Islet precursor cell (in vitro differentiated cells): ENCODE results near the gene S100A4.
"Not testable (repeated sequence)": the region's sequence is repeated elsewhere in the genome, so short reads cannot be mapped to it uniquely, and the experiment has no call there.

Experiments
- DNase-seq: peaks from one replicate; pipeline ENCODE4 v3.0.0-alpha.2; 2018

S100A4 gene

GRCh38 chr1:153532181-153532580, 13.4 kb downstream of the S100A4 start:
- no peak for DNase-seq

- DNase-seq, result peak; percentile 40
Measured at GRCh38 chr1:153531638-153532037, 14.0 kb downstream of the S100A4 start.

GRCh38 chr1:153527683-153528040, 17.9 kb downstream of the S100A4 start:
- peak; percentile 23 for DNase-seq

- peak; percentile 84 for DNase-seq
Measured at GRCh38 chr1:153527023-153527682, 18.5 kb downstream of the S100A4 start.

- DNase-seq, result peak; percentile 39
Measured at GRCh38 chr1:153526132-153526543, 19.5 kb downstream of the S100A4 start.

- DNase-seq, result peak; percentile 80
Measured at GRCh38 chr1:153525088-153525728, 20.4 kb downstream of the S100A4 start.

GRCh38 chr1:153522353-153523048, 23.1 kb downstream of the S100A4 start:
- DNase-seq, result peak; percentile 35

- not testable (repeated sequence) for DNase-seq
Measured at GRCh38 chr1:153521808-153522207, 23.8 kb downstream of the S100A4 start.

- peak; percentile 76 for DNase-seq
Measured at GRCh38 chr1:153520818-153521476, 24.7 kb downstream of the S100A4 start.

- DNase-seq, result peak; percentile 48
Measured at GRCh38 chr1:153520137-153520691, 25.4 kb downstream of the S100A4 start.

- DNase-seq, result no peak
Measured at GRCh38 chr1:153519242-153519641, 26.4 kb downstream of the S100A4 start.

GRCh38 chr1:153515504-153516394, 29.9 kb downstream of the S100A4 start:
- peak; percentile 89 for DNase-seq

GRCh38 chr1:153513666-153514065, 31.9 kb downstream of the S100A4 start:
- DNase-seq, result no peak

GRCh38 chr1:153513023-153513422, 32.6 kb downstream of the S100A4 start:
- no peak for DNase-seq

GRCh38 chr1:153510984-153511410, 34.6 kb downstream of the S100A4 start:
- DNase-seq, result peak; percentile 94

- no peak for DNase-seq
Measured at GRCh38 chr1:153509729-153510354, 35.8 kb downstream of the S100A4 start.

- DNase-seq, result no peak
Measured at GRCh38 chr1:153509036-153509435, 36.6 kb downstream of the S100A4 start.

- no peak for DNase-seq
Measured at GRCh38 chr1:153507926-153508583, 37.6 kb downstream of the S100A4 start.

GRCh38 chr1:153506831-153507413, 38.7 kb downstream of the S100A4 start:
- DNase-seq, result peak; percentile 89

GRCh38 chr1:153506386-153506785, 39.2 kb downstream of the S100A4 start:
- no peak for DNase-seq

GRCh38 chr1:153505576-153505975, 40.0 kb downstream of the S100A4 start:
- DNase-seq, result no peak
